ENCODE results near the gene THUMPD3. TPM values are rescaled to one million over a fixed set of nuclear protein-coding genes. Genes with fewer than 3 reads are reported as not detected.

Gene THUMPD3
- total RNA-seq, 1 donor from 2014 or later: 29.1 TPM

- no peak for ATAC-seq
Measured at GRCh38 chr3:9361691-9362388, 1.0 kb upstream of the THUMPD3 start.

DNA sequence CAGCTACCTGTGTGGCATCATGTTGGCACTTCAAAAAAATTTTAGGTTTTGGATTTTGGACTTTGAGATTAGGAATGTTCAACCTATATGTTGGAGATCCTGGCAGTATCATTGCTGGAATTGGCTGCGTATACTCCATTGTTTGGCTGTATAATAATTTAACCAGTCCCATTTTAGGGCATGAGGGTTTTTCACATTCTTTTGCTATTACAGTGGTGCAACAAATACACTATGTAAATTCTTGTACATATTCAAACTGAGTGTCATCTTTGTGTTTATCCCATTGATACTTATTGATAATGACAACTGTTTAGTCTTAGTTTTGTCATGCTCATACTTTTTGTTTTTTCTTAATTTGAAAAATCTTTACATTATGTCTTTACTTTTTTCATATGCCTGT is 6.7 kb downstream of the THUMPD3 start:
- no peak for ATAC-seq

GRCh38 chr3:9373465-9373864 is 10.6 kb downstream of the THUMPD3 start:
- no peak for ATAC-seq

GRCh38 chr3:9377981-9378380 is 15.1 kb downstream of the THUMPD3 start:
- no peak for ATAC-seq

DNA sequence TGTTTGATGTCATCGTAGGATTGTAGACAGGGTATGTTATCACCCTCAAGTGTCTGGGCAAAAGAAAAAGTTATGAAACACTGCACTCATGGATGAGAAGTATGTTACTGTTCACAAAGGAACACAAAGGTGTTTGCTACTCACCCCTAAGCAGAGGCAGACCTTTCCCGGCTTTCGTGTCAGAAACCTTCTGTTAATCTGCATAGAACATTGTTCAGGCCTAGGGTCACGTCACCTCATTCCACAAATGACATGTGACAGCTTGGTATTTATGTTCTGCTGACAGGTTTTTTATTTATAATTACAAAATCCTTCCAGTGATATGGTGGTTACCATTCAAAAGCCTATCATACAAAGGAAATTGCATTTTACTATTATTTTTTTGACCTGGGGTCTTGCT is 16.5 kb downstream of the THUMPD3 start:
- ATAC-seq: no peak

GRCh38 chr3:9380014-9380413 is 17.2 kb downstream of the THUMPD3 start:
- ATAC-seq: no peak

DNA sequence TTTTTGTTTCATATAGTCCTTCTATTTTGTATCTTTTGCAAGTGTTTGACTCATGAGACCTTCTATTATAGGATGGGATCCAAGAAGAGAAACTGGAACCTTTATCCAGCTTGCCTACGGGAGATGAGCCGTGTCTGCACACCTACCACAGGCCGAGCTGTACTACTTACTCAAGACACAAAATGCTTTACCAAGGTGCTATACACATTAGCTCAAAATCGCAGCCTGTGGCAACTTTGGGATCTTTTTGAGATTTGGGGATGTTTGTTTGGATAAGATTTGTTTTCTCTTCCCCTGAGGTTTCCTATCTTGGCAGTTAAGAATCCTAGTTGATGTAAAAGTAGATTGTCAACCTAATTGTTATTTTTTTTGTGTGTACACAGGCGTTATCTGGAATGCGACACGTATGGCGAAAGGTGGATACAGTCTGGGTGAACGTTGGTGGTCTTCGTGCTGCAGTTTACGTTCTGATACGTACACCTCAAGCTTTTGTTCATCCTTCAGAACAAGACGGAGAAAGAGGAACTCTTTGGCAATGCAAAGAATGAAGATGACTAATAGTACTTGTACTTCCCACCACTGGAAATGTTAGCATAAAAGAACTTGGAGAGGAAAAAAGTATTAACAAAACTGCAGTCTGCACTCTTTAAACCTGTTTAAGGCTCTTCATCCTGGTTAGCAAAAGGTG is 21.4 kb downstream of the THUMPD3 start:
- peak; percentile 48 for ATAC-seq

GRCh38 chr3:9385187-9386077 is 22.6 kb downstream of the THUMPD3 start:
- ATAC-seq: no peak

- no peak for ATAC-seq
Measured at GRCh38 chr3:9386078-9386459, 23.2 kb downstream of the THUMPD3 start.

GRCh38 chr3:9386501-9387321 is 23.9 kb downstream of the THUMPD3 start:
- no peak for ATAC-seq

DNA sequence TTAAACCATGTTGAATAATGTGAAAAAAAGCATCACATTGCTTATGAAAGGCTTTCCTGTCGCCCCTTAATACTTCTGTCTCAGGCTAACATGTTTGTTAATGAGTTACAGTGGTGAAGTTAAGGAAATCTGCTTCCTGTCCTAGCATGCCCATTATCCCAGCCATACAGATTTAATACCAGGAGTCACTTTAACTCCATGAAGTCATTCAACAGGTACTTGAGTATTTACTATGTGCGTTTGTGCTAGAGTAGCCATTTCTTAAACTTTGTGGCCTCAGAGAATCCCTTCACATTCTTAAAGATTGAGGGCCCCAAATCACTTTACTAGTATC is 24.4 kb downstream of the THUMPD3 start:
- peak; percentile 58 for ATAC-seq

- no peak for ATAC-seq
Measured at GRCh38 chr3:9388142-9388541, 25.3 kb downstream of the THUMPD3 start.

- no peak for ATAC-seq
Measured at GRCh38 chr3:9388562-9389272, 25.9 kb downstream of the THUMPD3 start.

DNA sequence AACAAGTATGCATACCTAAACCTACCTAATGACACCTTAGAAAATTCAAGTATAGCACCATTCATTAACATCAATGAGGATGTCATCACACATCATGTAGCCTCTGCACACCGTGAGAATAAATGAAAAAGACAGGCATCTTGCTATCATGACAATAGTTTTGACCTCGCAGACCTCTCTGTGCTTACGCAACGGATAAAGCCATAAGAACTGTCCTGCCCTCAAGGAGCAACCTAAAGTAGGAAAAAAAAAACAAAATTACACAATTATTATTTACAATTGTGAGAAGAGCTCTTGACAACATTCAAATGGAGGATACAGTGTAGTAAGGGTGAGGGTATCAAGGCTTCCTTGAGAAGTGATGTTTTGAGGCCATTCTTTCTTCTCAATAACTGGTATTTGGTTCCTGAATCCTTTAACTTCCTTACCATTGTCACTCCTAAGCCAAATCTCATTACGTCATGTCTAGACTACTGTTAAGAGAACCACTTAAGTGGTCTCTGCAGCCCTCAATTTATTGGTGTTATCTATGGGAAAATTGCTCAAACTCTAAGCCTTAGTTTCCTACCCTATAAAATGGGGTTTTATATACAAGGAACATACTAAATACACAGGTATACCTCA is 27.5 kb downstream of the THUMPD3 start:
- ATAC-seq: no peak

DNA sequence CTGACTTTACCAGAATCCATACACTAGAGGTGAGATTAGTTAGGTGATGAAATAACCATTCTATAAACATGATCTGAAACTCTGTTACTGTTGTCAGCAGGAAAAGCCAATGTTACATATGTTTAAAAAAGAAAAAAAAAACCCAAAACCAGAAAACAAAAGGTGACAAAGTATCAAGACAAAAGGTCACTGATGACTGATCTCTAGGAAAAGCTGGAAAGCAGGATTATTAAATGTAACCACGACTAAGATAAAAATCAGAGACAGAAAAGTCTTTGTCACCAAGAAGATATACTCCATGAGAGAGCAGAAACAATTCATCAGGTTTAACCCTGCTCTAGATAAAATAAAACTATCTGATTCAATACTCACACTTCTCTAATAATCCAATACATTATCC is 29.2 kb downstream of the THUMPD3 start:
- no peak for ATAC-seq

- ATAC-seq: no peak
Measured at GRCh38 chr3:9395570-9396300, 32.9 kb downstream of the THUMPD3 start.

DNA sequence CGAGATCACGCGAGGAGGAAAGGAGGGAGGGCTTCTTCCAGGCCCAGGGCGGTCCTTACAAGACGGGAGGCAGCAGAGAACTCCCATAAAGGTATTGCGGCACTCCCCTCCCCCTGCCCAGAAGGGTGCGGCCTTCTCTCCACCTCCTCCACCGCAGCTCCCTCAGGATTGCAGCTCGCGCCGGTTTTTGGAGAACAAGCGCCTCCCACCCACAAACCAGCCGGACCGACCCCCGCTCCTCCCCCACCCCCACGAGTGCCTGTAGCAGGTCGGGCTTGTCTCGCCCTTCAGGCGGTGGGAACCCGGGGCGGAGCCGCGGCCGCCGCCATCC is 33.4 kb downstream of the THUMPD3 start:
- ATAC-seq: peak; percentile 73

- ATAC-seq: peak; percentile 85
Measured at GRCh38 chr3:9396632-9397331, 33.9 kb downstream of the THUMPD3 start.

DNA sequence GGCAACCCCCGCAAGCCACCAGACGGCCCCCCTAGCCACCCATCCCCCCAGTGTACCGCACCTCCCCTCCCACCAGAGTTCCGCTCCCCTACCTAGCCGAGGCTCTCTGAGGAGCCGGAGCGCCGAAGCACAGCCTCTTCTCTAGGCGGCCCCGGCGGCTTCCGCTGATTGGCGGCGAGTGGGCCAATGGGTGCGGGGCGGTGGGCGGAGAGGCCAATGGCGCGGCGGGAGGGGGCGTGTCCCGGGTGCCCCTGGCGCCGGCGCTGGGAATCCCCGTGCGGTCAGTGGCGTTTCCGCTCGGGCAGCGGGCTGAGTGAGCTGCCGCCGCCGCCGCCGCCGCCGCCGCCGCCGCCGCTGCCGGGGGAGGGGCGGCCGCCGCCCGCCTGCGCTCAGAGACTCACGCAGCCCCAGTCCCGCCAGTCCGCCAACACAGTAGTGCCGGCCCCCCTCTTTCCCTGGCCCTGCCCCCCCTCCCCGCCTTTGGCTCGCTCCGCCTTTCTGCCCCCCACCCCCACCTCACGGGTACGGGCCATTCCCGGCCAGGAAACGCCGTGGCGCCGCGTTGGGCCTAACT is 34.6 kb downstream of the THUMPD3 start, which contains the start of gene SETD5:
SETD5 (plus strand) TSS at position 284 of the 574 bp plus-strand sequence. CDS start 31,324 bp downstream, outside the sequence.
- ATAC-seq: peak; percentile 84
